Transverse colon (tissue), 4 donors: ENCODE results near the gene RASGEF1C.

ENCODE experiments used
- CTCF ChIP-seq, 5 experiments: fragments of 200-600 bp in 3 of 5; fragments of 450-650 bp in 2 of 5; sonication (generic) in 3 of 5; IDR thresholded peaks; 1 replicate in 2 of 5; 2 replicates in 3 of 5; pipeline ENCODE4 v1.5.1; 2016 to 2017; ENCODE audit warnings: antibody characterized with exemption in 5 of 5, inconsistent platforms in 3 of 5, mild to moderate bottlenecking in 2 of 5, moderate library complexity in 1 of 5
- POLR2A ChIP-seq: fragments of 450-650 bp; IDR thresholded peaks from one replicate; pipeline ENCODE4 v1.6.1; 2016; ENCODE audit warnings: antibody characterized with exemption, mild to moderate bottlenecking, moderate library complexity
- POLR2AphosphoS5 ChIP-seq, 3 donors: sonication (generic); formaldehyde crosslinking; IDR thresholded peaks; one replicate each; pipeline ENCODE4 v1.6.1; 2016; ENCODE audit warnings: antibody characterized with exemption in 3 of 3

- no peak for TF ChIP-seq CTCF (IDR thresholded peaks at IDR 0.05)
- no peak for TF ChIP-seq POLR2AphosphoS5 (IDR thresholded peaks at IDR 0.05)
- TF ChIP-seq POLR2A = no peak
Measured at GRCh38 chr5:180180846-180181245, 28.2 kb downstream of the RASGEF1C start.
